ENCODE measurements around the gene GIPC2. TPM values are rescaled to one million over a fixed set of nuclear protein-coding genes. Genes with fewer than 3 reads are reported as not detected.

GIPC2 gene
- total and polyA plus RNA-seq, 2 of the 4 experiments (the other 2 are of a cell fraction) = 0.07 to 0.18 TPM

GRCh38 chr1:78091215-78091813 lies 45.5 kb downstream of the GIPC2 start:
- no peak overlapping the region for H3K23ac ChIP-seq (ENCODE audit: low read depth, low read length)
- WGBS, 2 experiments (ENCODE audit: extremely low coverage in 2 of 2, insufficient read length in 1 of 2) = 81% methylated on average over 2 of the region's 18 CpGs; no CpG with 5 or more reads in 1 of the 2 experiments
- no peak overlapping the region for H2AFZ ChIP-seq (replicated peaks; ENCODE audit: low read length, poor library complexity)
- no peak overlapping the region for H2BK20ac ChIP-seq (ENCODE audit: low read depth, low read length)
- DNase-seq (no peak), ATAC-seq (ENCODE audit: low read depth) (no peak)
- no peak overlapping the region for H2BK5ac ChIP-seq (ENCODE audit: low read depth, low read length, poor library complexity, severe bottlenecking)
- intact Hi-C loops (cut with micrococcal nuclease) = no loop called here
- POLR2A ChIA-PET (ENCODE audit: unreplicated experiment) = no interaction called here
- no peak overlapping the region for H2BK15ac ChIP-seq (ENCODE audit: low read depth, low read length)
- no peak overlapping the region for H2AK9ac ChIP-seq (replicated peaks; ENCODE audit: low read depth, low read length, poor library complexity)
- H3K14ac ChIP-seq (replicated peaks; ENCODE audit: low read depth, low read length) = no peak overlapping the region
- H3K4me3 ChIP-seq (ENCODE audit: insufficient read depth, low read depth, low read length) = no peak overlapping the region
- dilution Hi-C loops (cut with HindIII; ENCODE audit: low sequenced_read_pairs, unreplicated experiment) = no loop called here
- no peaks in the 10 kb centered on the region for H3K27me3 ChIP-seq (ENCODE audit: control insufficient read depth, insufficient read depth, low read length)
- no peaks in the 10 kb centered on the region for H4K20me1 ChIP-seq (ENCODE audit: insufficient read depth, low read length)
- H3K9ac ChIP-seq (ENCODE audit: low read depth, low read length) = no peak overlapping the region
- no peak overlapping the region for H3K18ac ChIP-seq (ENCODE audit: low read depth, low read length)
- H3K4me2 ChIP-seq (ENCODE audit: low read depth, low read length) = no peak overlapping the region
- H2AK5ac ChIP-seq (ENCODE audit: low read depth, low read length) = no peak overlapping the region
- no peaks in the 10 kb centered on the region for H3K9me1 ChIP-seq (ENCODE audit: insufficient read depth, low read length)
- no peak overlapping the region for H2BK120ac ChIP-seq (ENCODE audit: low read depth, low read length)
- no peak for TF ChIP-seq RCOR1 (IDR thresholded peaks at IDR 0.05; ENCODE audit: insufficient replicate concordance, low read length)
- no peak for TF ChIP-seq POLR2A (IDR thresholded peaks at IDR 0.05; ENCODE audit: low read depth, low read length)
- H4K5ac ChIP-seq (ENCODE audit: low read depth, low read length) = no peak overlapping the region
- H3K4me1 ChIP-seq (ENCODE audit: control insufficient read depth, insufficient read depth, low read length) = no peaks in the 10 kb centered on the region; the same call in 1 of the 2 replicates
- H3K9me3 ChIP-seq (ENCODE audit: control insufficient read depth, insufficient read depth, low read length) = peaks cover 2% of the 10 kb centered on the region; the same call in 1 of the 2 replicates
- CTCF ChIA-PET = no interaction called here
- in situ Hi-C loops (cut with MboI; ENCODE audit: low sequenced_read_pairs) = no loop called here
- no peaks in the 10 kb centered on the region for H3K36me3 ChIP-seq (ENCODE audit: control insufficient read depth, insufficient read depth, low read length)
- H3K27ac ChIP-seq (ENCODE audit: insufficient read depth, low read length) = no peak overlapping the region
- BruUV-seq (replicated peaks) = no TSS peak
- no peak overlapping the region for H4K91ac ChIP-seq (ENCODE audit: insufficient read depth, low read depth, low read length)
- no peak overlapping the region for H3K4ac ChIP-seq (ENCODE audit: low read depth, low read length)
- no peak overlapping the region for H3K56ac ChIP-seq (ENCODE audit: extremely low read depth, insufficient read depth, low read length)
- no peak overlapping the region for H4K8ac ChIP-seq (ENCODE audit: low read depth in 2 of 2, low read length in 2 of 2)
- H3K79me1 ChIP-seq (ENCODE audit: low read depth in 1 of 2, low read length in 2 of 2) = no peaks in the 10 kb centered on the region

All from IMR-90 (cell line).